ENCODE results near the gene MTHFD1. TPM values are rescaled to one million over a fixed set of nuclear protein-coding genes. Genes with fewer than 3 reads are reported as not detected.

MTHFD1 gene
- total and polyA plus RNA-seq, 9 of the 15 experiments (the other 6 are each of a cell fraction or from before 2014, with no cell fraction given), result 66.7 to 158 (median 90.9) TPM

- no peaks in the 10 kb centered on the region; a peak in 1 of 5 replicates for H3K4me1 ChIP-seq (replicated peaks in 1 of 2; ENCODE audit: control insufficient read depth in 2 of 2, insufficient read depth in 2 of 2, low read length in 2 of 2)
- ChIA-PET POLR2A (interaction anchor here (1.0 kb wide), 1 partner anchor 9 kb away, joined by 3 read pairs; no protein-coding TSS in a partner anchor), CTCF (ENCODE audit: low intra/inter-chr PET ratio) (no interaction called here)
- no peak for ATAC-seq
- no peak overlapping the region for H3K9ac ChIP-seq (ENCODE audit: insufficient read depth in 1 of 2, low read depth in 2 of 2, low read length in 2 of 2)
- H3K9me3 ChIP-seq (replicated peaks; ENCODE audit: control insufficient read depth, insufficient read depth, low read depth, low read length), result no peaks in the 10 kb centered on the region
- WGBS (ENCODE audit: insufficient coverage, low coverage, missing lambda C conversion rate), result 58% methylated on average over 3 of the region's 3 CpGs
- H3K27me3 ChIP-seq (ENCODE audit: control insufficient read depth in 2 of 2, insufficient read depth in 2 of 2, low read length in 2 of 2), result no peaks in the 10 kb centered on the region
- H2AFZ ChIP-seq (ENCODE audit: low read depth, low read length), result no peak overlapping the region
- DNase-seq (ENCODE audit: extremely low read depth in 1 of 4, low spot score in 3 of 4), result no peak
- H3K27ac ChIP-seq (ENCODE audit: extremely low read depth, low read depth, low read length), result no peak overlapping the region
- TF ChIP-seq MAFK (IDR thresholded peaks at IDR 0.05; ENCODE audit: low read length) (peak; percentile 56; the same call in 1 of the 2 replicates), DLX4 (CRISPR knock-in tag; IDR thresholded peaks at IDR 0.05) (no peak), ZNF316 (IDR thresholded peaks at IDR 0.05) (peak; percentile 79), SAP30 (IDR thresholded peaks at IDR 0.05; ENCODE audit: borderline replicate concordance, insufficient read depth, low read depth, low read length, poor library complexity, severe bottlenecking) (no peak), ZNF263 (CRISPR knock-in tag; IDR thresholded peaks at IDR 0.05; ENCODE audit: borderline replicate concordance) (no peak), MAFF (IDR thresholded peaks at IDR 0.05; ENCODE audit: low read length) (peak; percentile 34; the same call in 1 of the 2 replicates), LARP7 (IDR thresholded peaks at IDR 0.05) (no peak), MAFG (tag; conservative IDR thresholded peaks at IDR 0.05) (peak; percentile 55; the same call in 1 of the 2 replicates), C11orf30 (IDR thresholded peaks at IDR 0.05; ENCODE audit: low read depth) (peak; percentile 64)
- no TSS peak for BruUV-seq (replicated peaks)
- no peaks in the 10 kb centered on the region for H3K36me3 ChIP-seq (ENCODE audit: control insufficient read depth, insufficient read depth, low read length)
- no peak for FAIRE-seq
- H3K4me2 ChIP-seq (ENCODE audit: insufficient read depth, low read length), result no peak overlapping the region
- in situ Hi-C loops (cut with MboI), result loop anchor here (10.0 kb wide), 2 partner anchors 117 to 287 kb away; partner anchors contain the start of gene AKAP5
- H3K9me1 ChIP-seq (ENCODE audit: control insufficient read depth, insufficient read depth, low read length), result no peaks in the 10 kb centered on the region
- no peaks in the 10 kb centered on the region for H3K79me2 ChIP-seq (ENCODE audit: control insufficient read depth, insufficient read depth, low read length)
- H4K20me1 ChIP-seq (replicated peaks; ENCODE audit: control insufficient read depth, insufficient read depth, low read length), result no peaks in the 10 kb centered on the region
- no peak overlapping the region for H3K4me3 ChIP-seq
- intact Hi-C loops (cut with micrococcal nuclease), result loop anchor here (10.0 kb wide), 1 partner anchor 77 kb away; no protein-coding TSS in a partner anchor
Observed at GRCh38 chr14:64347748-64348147, 40.4 kb upstream of the MTHFD1 start.
